Endodermal cell (in vitro differentiated cells): ENCODE measurements around the gene NHP2. TPM values are rescaled to one million over a fixed set of nuclear protein-coding genes. Genes with fewer than 3 reads are reported as not detected.
A peak's percentile ranks its signal among the peaks of the same experiment; 100 is the strongest.

Experiments used
- DNase-seq: peaks from one replicate; pipeline ENCODE4 v3.0.0-alpha.2; 2017
- H3K27ac ChIP-seq: 2 replicates; pipeline ENCODE4 v1.5.1; 2013; ENCODE audit warnings: mild to moderate bottlenecking, low read depth, low read length, moderate library complexity
- H3K27me3 ChIP-seq: 2 replicates; pipeline ENCODE4 v1.6.1; 2013; ENCODE audit warnings: mild to moderate bottlenecking, low read length, moderate library complexity; ENCODE audit not compliant: insufficient read depth, control insufficient read depth, poor library complexity, severe bottlenecking
- H3K36me3 ChIP-seq: 2 replicates; pipeline ENCODE4 v1.7.0; 2013; ENCODE audit warnings: mild to moderate bottlenecking, low read length, moderate library complexity; ENCODE audit not compliant: control insufficient read depth, insufficient read depth
- H3K4me1 ChIP-seq: one replicate; pipeline ENCODE4 v1.7.0; 2013; ENCODE audit warnings: low read length; ENCODE audit not compliant: control insufficient read depth, insufficient read depth
- H3K4me3 ChIP-seq: 2 replicates; pipeline ENCODE4 v1.5.1; 2013; ENCODE audit warnings: mild to moderate bottlenecking, low read length, moderate library complexity
- H3K9ac ChIP-seq: 2 replicates; pipeline ENCODE4 v1.6.1; 2013; ENCODE audit warnings: mild to moderate bottlenecking, low read length, moderate library complexity; ENCODE audit not compliant: poor library complexity, severe bottlenecking; ENCODE audit errors: extremely low read depth
- H3K9me3 ChIP-seq: 2 replicates; pipeline ENCODE4 v1.6.1; 2013; ENCODE audit warnings: mild to moderate bottlenecking, low read length, moderate library complexity; ENCODE audit not compliant: control insufficient read depth
- H3K27ac Mint-ChIP-seq: 2 replicates; pipeline ENCODE4 v1.8.0; 2020; ENCODE audit warnings: mixed read lengths
- H3K27me3 Mint-ChIP-seq: 2 replicates; pipeline ENCODE4 v1.8.0; 2021; ENCODE audit warnings: mild to moderate bottlenecking, mixed read lengths; ENCODE audit not compliant: insufficient read depth
- H3K36me3 Mint-ChIP-seq: 2 replicates; pipeline ENCODE4 v1.8.0; 2020; ENCODE audit warnings: low read depth, mixed read lengths
- H3K4me1 Mint-ChIP-seq: 2 replicates; pipeline ENCODE4 v1.8.0; 2020; ENCODE audit warnings: mixed read lengths
- H3K4me3 Mint-ChIP-seq: 2 replicates; pipeline ENCODE4 v1.8.0; 2020; ENCODE audit warnings: mild to moderate bottlenecking, moderate library complexity, mixed read lengths
- H3K9me3 Mint-ChIP-seq: 2 replicates; pipeline ENCODE4 v1.8.0; 2020; ENCODE audit warnings: mild to moderate bottlenecking, mixed read lengths
- CTCF ChIP-seq: fragments of 200-600 bp; sonication (generic); conservative IDR thresholded peaks from 2 replicates; pipeline ENCODE4 v1.5.0; 2021; ENCODE audit warnings: antibody characterized with exemption, mild to moderate bottlenecking
- WGBS, 2 experiments: methylation state at CpG; one replicate each; pipeline versions ENCODE4 v1.1.5 to v1.1.7; 2013; ENCODE audit warnings: missing lambda C conversion rate in 2 of 2, mixed read lengths in 1 of 2; ENCODE audit not compliant: insufficient coverage in 1 of 2, insufficient read length in 1 of 2; 5-methylcytosine and 5-hydroxymethylcytosine counted together
- long read RNA-seq, 4 experiments: library from polyadenylated mRNA in 2 of 4; library from RNA in 1 of 4; library from capped mRNA in 1 of 4; stranded (forward) in 3 of 4; unstranded in 1 of 4; transcript quantifications; one replicate each; pipeline ENCODE4 v2.0.0, GENCODE V29; 2020 to 2021; ENCODE audit warnings: inconsistent platforms in 1 of 4
- polyA plus RNA-seq, 2 experiments: library from polyadenylated mRNA; stranded (reverse); fragments of 50-300 nt; gene quantifications; one replicate each; pipeline ENCODE4 v1.2.3, GENCODE V29; 2013
- total RNA-seq, 2 donors: library from RNA; stranded (reverse); fragmentation: NEBNext Ultra II Directional in 1 of 2; extraction: Animal tissue kit (Norgen Biotek cat#: 25700) in 1 of 2; gene quantifications; 2 replicates in 1 of 2; 3 replicates in 1 of 2; pipeline ENCODE4 v1.2.1, GENCODE V29; 2021

Gene NHP2
- 100 to 1,000 TPM; 174 to 176 TPM for total RNA-seq
- 151 TPM for polyA plus RNA-seq (2013, experiment 1 of 2)
- 140 TPM for polyA plus RNA-seq (2013, experiment 2 of 2)
- long read RNA-seq, experiment 1, transcript NHP2-201 (4 exons, 865 nt), result major isoform, 117 of 124 reads
- long read RNA-seq, experiment 1, partial matches to known transcripts, result 4 of 124 reads
- long read RNA-seq, experiment 1, other reads (novel, unspliced or antisense), result 1 of 124 reads
- long read RNA-seq, experiment 2, transcript NHP2-202 (3 exons, 599 nt), result minor isoform, 6 of 233 reads
- long read RNA-seq, experiment 2, transcript NHP2-201 (4 exons, 865 nt), result major isoform, 224 of 233 reads
- long read RNA-seq, experiment 2, partial matches to known transcripts, result 1 of 233 reads
- long read RNA-seq, experiment 2, other reads (novel, unspliced or antisense), result 2 of 233 reads
- long read RNA-seq, experiment 3, transcript NHP2-201 (4 exons, 865 nt), result major isoform, 114 of 123 reads
- long read RNA-seq, experiment 3, partial matches to known transcripts, result 2 of 123 reads
- long read RNA-seq, experiment 3, other reads (novel, unspliced or antisense), result 1 of 123 reads
- long read RNA-seq, experiment 4, transcript NHP2-201 (4 exons, 865 nt), result major isoform, 297 of 323 reads
- long read RNA-seq, experiment 4, partial matches to known transcripts, result 24 of 323 reads
- long read RNA-seq, experiment 4, other reads (novel, unspliced or antisense), result 0 of 323 reads

GRCh38 chr5:178153530-178154340 lies at the start of gene NHP2:
NHP2 (minus strand) TSS chr5:178153885; CDS start chr5:178153817, 68 bp downstream.
- no peaks in the 10 kb centered on the region for H3K27me3 Mint-ChIP-seq
- H3K4me1 ChIP-seq, result no peaks in the 10 kb centered on the region
- TF ChIP-seq CTCF, result no peak
- H3K9me3 Mint-ChIP-seq, result no peaks in the 10 kb centered on the region
- H3K27me3 ChIP-seq, result no peaks in the 10 kb centered on the region
- peak within 1 kb of the TSS; percentile 92 for H3K4me3 Mint-ChIP-seq
- peak within 1 kb of the TSS; percentile 67 for H3K9ac ChIP-seq
- H3K9me3 ChIP-seq, result no peaks in the 10 kb centered on the region
- H3K36me3 ChIP-seq, result peaks cover 30% of the 10 kb centered on the region
- peak within 1 kb of the TSS; percentile 95 for H3K27ac Mint-ChIP-seq
- peak within 1 kb of the TSS; percentile 92 for H3K4me3 ChIP-seq
- peak; percentile 100 for DNase-seq
- H3K4me1 Mint-ChIP-seq, result peaks cover 9% of the 10 kb centered on the region
- peak within 1 kb of the TSS; percentile 8 for H3K27ac ChIP-seq
- WGBS, 2 experiments, result 6% methylated on average over 46 to 67 of the region's 68 CpGs
- peaks cover 28% of the 10 kb centered on the region for H3K36me3 Mint-ChIP-seq

- peaks cover 9% of the 10 kb centered on the region for H3K27me3 Mint-ChIP-seq
- no peak overlapping the region for H3K9ac ChIP-seq
- WGBS, 2 experiments, result 92 to 97% methylated on average over 8 to 10 of the region's 10 CpGs
- no peaks in the 10 kb centered on the region for H3K27me3 ChIP-seq
- no peaks in the 10 kb centered on the region for H3K9me3 ChIP-seq
- H3K4me3 Mint-ChIP-seq, result peak overlapping the region; percentile 91
- H3K27ac Mint-ChIP-seq, result no peak overlapping the region
- H3K36me3 ChIP-seq, result peaks cover 23% of the 10 kb centered on the region
- H3K4me1 Mint-ChIP-seq, result peaks cover 16% of the 10 kb centered on the region
- no peak overlapping the region for H3K27ac ChIP-seq
- no peaks in the 10 kb centered on the region for H3K4me1 ChIP-seq
- no peak for TF ChIP-seq CTCF
- peak; percentile 29 for DNase-seq
- no peak overlapping the region for H3K4me3 ChIP-seq
- H3K9me3 Mint-ChIP-seq, result peaks cover 4% of the 10 kb centered on the region
- H3K36me3 Mint-ChIP-seq, result peaks cover 25% of the 10 kb centered on the region
These were observed 48.9 kb upstream of the NHP2 start for GRCh38 chr5:178202541-178202940.

GRCh38 chr5:178201927-178202235 lies 48.2 kb upstream of the NHP2 start:
- Histone ChIP-seq H3K4me3 (no peak overlapping the region), H3K4me1 (no peaks in the 10 kb centered on the region), H3K27ac (no peak overlapping the region), H3K9ac (no peak overlapping the region), H3K9me3 (no peaks in the 10 kb centered on the region), H3K36me3 (peaks cover 16% of the 10 kb centered on the region), H3K27me3 (no peaks in the 10 kb centered on the region)
- DNase-seq, result no peak
- Mint-ChIP-seq H3K9me3 (peaks cover 4% of the 10 kb centered on the region), H3K4me3 (no peak overlapping the region), H3K27ac (no peak overlapping the region), H3K4me1 (peaks cover 13% of the 10 kb centered on the region), H3K27me3 (peaks cover 9% of the 10 kb centered on the region), H3K36me3 (peaks cover 19% of the 10 kb centered on the region)
- 75 to 86% methylated on average over 1 to 2 of the region's 2 CpGs for WGBS, 2 experiments
- no peak for TF ChIP-seq CTCF
